Measurements from ENCODE around the gene IGF2BP1. TPM values are rescaled to one million over a fixed set of nuclear protein-coding genes. Genes with fewer than 3 reads are reported as not detected.

IGF2BP1 gene
- total and polyA plus RNA-seq, 3 donors from 2014 or later: 10.4 to 19.9 (median 19.3) TPM

- intact Hi-C loops (cut with DNase I; ENCODE audit: low total_unique reads): no loop called here
- no peak for DNase-seq
- Histone ChIP-seq H3K27me3 (no peaks in the 10 kb centered on the region), H3K36me3 (ENCODE audit: low read depth, missing control alignments) (no peaks in the 10 kb centered on the region), H3K4me1 (no peaks in the 10 kb centered on the region), H3K27ac (no peak overlapping the region), H3K4me3 (no peak overlapping the region), H3K9me3 (no peaks in the 10 kb centered on the region)
- 35 to 70% methylated on average over 7 to 11 of the region's 11 CpGs for WGBS, 2 donors
- TF ChIP-seq CTCF (IDR thresholded peaks at IDR 0.05) (no peak), POLR2A (IDR thresholded peaks at IDR 0.05) (no peak)
These were observed 36.2 kb upstream of the IGF2BP1 start for GRCh38 chr17:48960834-48961515.

- intact Hi-C loops (cut with DNase I; ENCODE audit: low total_unique reads): no loop called here
- no peak for DNase-seq
- Histone ChIP-seq H3K4me3 (no peak overlapping the region), H3K4me1 (no peaks in the 10 kb centered on the region), H3K27me3 (no peaks in the 10 kb centered on the region), H3K9me3 (no peaks in the 10 kb centered on the region), H3K27ac (no peak overlapping the region), H3K36me3 (ENCODE audit: low read depth, missing control alignments) (no peaks in the 10 kb centered on the region)
- TF ChIP-seq POLR2A (IDR thresholded peaks at IDR 0.05) (no peak), CTCF (IDR thresholded peaks at IDR 0.05) (no peak)
- WGBS, 2 donors: 37 to 51% methylated on average over 10 of the region's 10 CpGs
These were observed 35.5 kb upstream of the IGF2BP1 start for GRCh38 chr17:48961516-48962233.

- no peak for DNase-seq
- Histone ChIP-seq H3K36me3 (ENCODE audit: low read depth, missing control alignments) (no peaks in the 10 kb centered on the region), H3K4me3 (no peak overlapping the region), H3K9me3 (no peaks in the 10 kb centered on the region), H3K27ac (no peak overlapping the region), H3K4me1 (no peaks in the 10 kb centered on the region), H3K27me3 (no peaks in the 10 kb centered on the region)
- intact Hi-C loops (cut with DNase I; ENCODE audit: low total_unique reads): no loop called here
- TF ChIP-seq POLR2A (IDR thresholded peaks at IDR 0.05): no peak
- no peak for TF ChIP-seq CTCF (IDR thresholded peaks at IDR 0.05)
- WGBS, 2 donors: 16 to 36% methylated on average over 3 to 4 of the region's 4 CpGs
These were observed 27.0 kb upstream of the IGF2BP1 start for GRCh38 chr17:48970224-48970623.

GRCh38 chr17:48970865-48971687 lies 26.1 kb upstream of the IGF2BP1 start:
- no peak overlapping the region for H3K27ac ChIP-seq
- H3K4me1 ChIP-seq: no peaks in the 10 kb centered on the region
- no peak overlapping the region for H3K4me3 ChIP-seq
- WGBS, 2 donors: 81 to 84% methylated on average over 12 of the region's 12 CpGs
- no peaks in the 10 kb centered on the region for H3K27me3 ChIP-seq
- intact Hi-C loops (cut with DNase I; ENCODE audit: low total_unique reads): no loop called here
- no peaks in the 10 kb centered on the region for H3K36me3 ChIP-seq (ENCODE audit: low read depth, missing control alignments)
- DNase-seq: no peak
- TF ChIP-seq POLR2A (IDR thresholded peaks at IDR 0.05) (no peak), CTCF (IDR thresholded peaks at IDR 0.05) (no peak)
- no peaks in the 10 kb centered on the region for H3K9me3 ChIP-seq

Data from testis (tissue), 3 donors.